Bronchial epithelial cell (primary cell): ENCODE results near the gene ASB13. TPM values are rescaled to one million over a fixed set of nuclear protein-coding genes. Genes with fewer than 3 reads are reported as not detected.

Experiments used
- DNase-seq: peaks from one replicate; pipeline ENCODE4 v3.0.0-alpha.2; 2010; ENCODE audit warnings: low read depth
- FAIRE-seq: peaks from 2 replicates; lab custom pipeline; 2011; peaks lifted over from hg19 to GRCh38; lab: Jason Lieb, UNC
- H3K27me3 ChIP-seq: 2 replicates; pipeline ENCODE4 v1.5.1; 2011; ENCODE audit warnings: low read length; ENCODE audit not compliant: control insufficient read depth, insufficient read depth
- H3K36me3 ChIP-seq: 2 replicates; pipeline ENCODE4 v1.5.1; 2011; ENCODE audit warnings: low read length; ENCODE audit not compliant: control insufficient read depth, insufficient read depth
- H3K4me3 ChIP-seq: 2 replicates; pipeline ENCODE4 v1.5.1; 2011; ENCODE audit warnings: mild to moderate bottlenecking, low read depth, low read length, control low read depth
- total RNA-seq: library from RNA; depleted of rRNA; stranded (reverse); fragments of >200 nt; gene quantifications from 2 replicates; pipeline ENCODE4 v1.2.1, GENCODE V29; 2014
- TF ChIP-seq, protein P1 (sequence below): IDR thresholded peaks from 2 replicates; pipeline ENCODE4 v1.5.1; 2011; ENCODE audit warnings: mild to moderate bottlenecking, moderate library complexity, low read length, control low read depth, inconsistent platforms; ENCODE audit not compliant: insufficient read depth, severe bottlenecking

The ASB13 gene
- total RNA-seq, 1 donor from 2014 or later: 14.5 TPM

GRCh38 chr10:5649746-5650145 lies 16.6 kb downstream of the ASB13 start:
- no peak for DNase-seq
- Histone ChIP-seq H3K27me3 (no peaks in the 10 kb centered on the region), H3K36me3 (peaks cover 9% of the 10 kb centered on the region), H3K4me3 (no peak overlapping the region)
- TF ChIP-seq, protein P1, sequence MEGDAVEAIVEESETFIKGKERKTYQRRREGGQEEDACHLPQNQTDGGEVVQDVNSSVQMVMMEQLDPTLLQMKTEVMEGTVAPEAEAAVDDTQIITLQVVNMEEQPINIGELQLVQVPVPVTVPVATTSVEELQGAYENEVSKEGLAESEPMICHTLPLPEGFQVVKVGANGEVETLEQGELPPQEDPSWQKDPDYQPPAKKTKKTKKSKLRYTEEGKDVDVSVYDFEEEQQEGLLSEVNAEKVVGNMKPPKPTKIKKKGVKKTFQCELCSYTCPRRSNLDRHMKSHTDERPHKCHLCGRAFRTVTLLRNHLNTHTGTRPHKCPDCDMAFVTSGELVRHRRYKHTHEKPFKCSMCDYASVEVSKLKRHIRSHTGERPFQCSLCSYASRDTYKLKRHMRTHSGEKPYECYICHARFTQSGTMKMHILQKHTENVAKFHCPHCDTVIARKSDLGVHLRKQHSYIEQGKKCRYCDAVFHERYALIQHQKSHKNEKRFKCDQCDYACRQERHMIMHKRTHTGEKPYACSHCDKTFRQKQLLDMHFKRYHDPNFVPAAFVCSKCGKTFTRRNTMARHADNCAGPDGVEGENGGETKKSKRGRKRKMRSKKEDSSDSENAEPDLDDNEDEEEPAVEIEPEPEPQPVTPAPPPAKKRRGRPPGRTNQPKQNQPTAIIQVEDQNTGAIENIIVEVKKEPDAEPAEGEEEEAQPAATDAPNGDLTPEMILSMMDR: no peak
- no peak for FAIRE-seq

GRCh38 chr10:5648494-5649457 lies 17.6 kb downstream of the ASB13 start:
- Histone ChIP-seq H3K36me3 (peaks cover 11% of the 10 kb centered on the region), H3K27me3 (no peaks in the 10 kb centered on the region), H3K4me3 (no peak overlapping the region)
- TF ChIP-seq, protein P1: no peak
- no peak for FAIRE-seq
- DNase-seq: no peak

DNA sequence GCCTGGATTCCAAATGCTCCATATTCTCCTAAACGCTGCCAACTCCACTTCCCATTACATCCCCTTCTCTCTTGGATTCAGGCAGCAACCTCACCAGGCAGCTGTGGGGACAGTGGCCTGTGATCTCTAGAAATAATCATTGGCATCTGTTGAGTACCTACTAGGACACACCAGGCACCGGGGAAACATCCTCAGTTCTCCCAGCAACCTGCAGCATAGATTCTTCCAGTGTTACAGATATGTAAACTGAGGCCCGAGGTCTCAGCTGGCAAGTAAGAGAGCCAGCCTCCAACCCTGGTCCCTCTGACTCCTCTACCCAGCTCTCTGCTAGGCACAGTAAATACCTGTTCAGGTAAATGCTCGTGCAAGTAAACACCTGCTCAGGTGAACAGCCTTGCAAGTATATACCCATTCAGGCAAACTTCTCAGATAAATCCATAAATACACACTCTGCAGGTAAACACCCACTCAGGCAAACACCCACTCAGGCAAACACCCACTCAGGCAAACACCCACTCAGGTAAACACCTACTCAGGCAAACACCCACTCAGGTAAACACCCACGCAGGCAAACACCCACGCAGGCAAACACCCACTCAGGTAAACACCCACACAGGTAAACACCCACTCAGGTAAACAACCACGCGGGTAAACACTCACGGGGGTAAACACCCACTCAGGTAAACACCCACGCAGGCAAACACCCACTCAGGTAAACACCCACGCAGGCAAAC lies 18.7 kb downstream of the ASB13 start:
- no peak for FAIRE-seq
- H3K36me3 ChIP-seq: peaks cover 12% of the 10 kb centered on the region
- DNase-seq: no peak
- H3K4me3 ChIP-seq: no peak overlapping the region
- H3K27me3 ChIP-seq: no peaks in the 10 kb centered on the region
- TF ChIP-seq, protein P1: no peak

GRCh38 chr10:5645944-5646617 lies 20.3 kb downstream of the ASB13 start:
- Histone ChIP-seq H3K36me3 (peaks cover 15% of the 10 kb centered on the region), H3K4me3 (no peak overlapping the region), H3K27me3 (no peaks in the 10 kb centered on the region)
- TF ChIP-seq, protein P1: no peak
- FAIRE-seq (no peak), DNase-seq (no peak)

- no peaks in the 10 kb centered on the region for H3K27me3 ChIP-seq
- FAIRE-seq: no peak
- TF ChIP-seq, protein P1: no peak
- DNase-seq: no peak
- H3K4me3 ChIP-seq: no peak overlapping the region
- peaks cover 13% of the 10 kb centered on the region for H3K36me3 ChIP-seq
These were observed 21.0 kb downstream of the ASB13 start for GRCh38 chr10:5645375-5645774.
